Left ventricle myocardium superior (tissue), 1 donor: Measurements from ENCODE around the gene PITPNB. TPM values are rescaled to one million over a fixed set of nuclear protein-coding genes. Genes with fewer than 3 reads are reported as not detected.
A peak's percentile ranks its signal among the peaks of the same experiment; 100 is the strongest.

Experiments
- ATAC-seq: fragments of 200-7000 bp; cut with Tn5 transposase; one replicate; pipeline ENCODE4 v1.9.1; 2020; ENCODE audit warnings: mild to moderate bottlenecking, moderate library complexity
- DNase-seq: peaks from one replicate; pipeline ENCODE4 v3.0.0-alpha.2; 2020
- intact Hi-C: fragments of 100-400 bp; cut with micrococcal nuclease; formaldehyde crosslinking; loops from one replicate; pipeline ENCODE4 v1.11.0; 2022
- total RNA-seq: library from RNA; stranded (reverse); fragmentation: NEBNext Ultra II Directional; extraction: Animal tissue kit (Norgen Biotek cat#: 25700); gene quantifications from one replicate; pipeline ENCODE4 v1.2.1, GENCODE V29; 2021
- donor health status: DM: no; HTN: yes; CAD: no; lungs with severe emphysema.

The PITPNB gene
- total RNA-seq, 1 donor from 2014 or later, result 47.7 TPM

DNA sequence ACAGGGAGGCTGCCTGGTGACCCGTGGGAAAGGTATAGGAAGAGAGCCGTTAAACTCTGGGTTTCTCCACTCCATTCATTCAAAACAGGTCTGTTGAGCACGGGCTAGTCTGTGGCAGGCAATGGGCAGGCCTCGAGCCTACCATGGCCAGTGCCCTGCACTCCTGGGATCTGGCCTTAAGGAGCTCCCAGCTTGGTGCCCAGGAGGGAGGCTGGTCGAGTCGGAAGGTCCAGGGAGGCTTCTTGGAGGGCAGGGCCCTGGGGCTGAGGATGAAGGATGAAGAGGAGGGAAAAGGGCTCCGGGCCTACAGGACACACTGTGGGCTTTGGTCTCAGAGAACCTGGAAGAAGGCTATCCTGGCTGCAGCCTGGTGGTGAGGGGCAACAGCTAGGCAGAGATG lies 75.6 kb downstream of the PITPNB start:
- intact Hi-C loops, result no loop called here
- peak; percentile 8 for ATAC-seq
- DNase-seq, result no peak

GRCh38 chr22:27842669-27843431 lies 76.2 kb downstream of the PITPNB start:
- DNase-seq (no peak), ATAC-seq (peak; percentile 70)
- intact Hi-C loops, result no loop called here

GRCh38 chr22:27842201-27842600 lies 76.9 kb downstream of the PITPNB start:
- peak; percentile 6 for ATAC-seq
- DNase-seq, result no peak
- intact Hi-C loops, result no loop called here

- intact Hi-C loops, result no loop called here
- ATAC-seq (no peak), DNase-seq (no peak)
These were observed 78.6 kb downstream of the PITPNB start for GRCh38 chr22:27840436-27840835.

- ATAC-seq (no peak), DNase-seq (no peak)
- intact Hi-C loops, result no loop called here
These were observed 79.9 kb downstream of the PITPNB start for GRCh38 chr22:27839057-27839660.

GRCh38 chr22:27836181-27836580 lies 82.9 kb downstream of the PITPNB start:
- DNase-seq (no peak), ATAC-seq (no peak)
- intact Hi-C loops, result no loop called here

- intact Hi-C loops, result no loop called here
- no peak for ATAC-seq
- no peak for DNase-seq
These were observed 83.6 kb downstream of the PITPNB start for GRCh38 chr22:27835446-27835845.

- no peak for ATAC-seq
- intact Hi-C loops, result no loop called here
These were observed 84.5 kb downstream of the PITPNB start for GRCh38 chr22:27834364-27835185.

DNA sequence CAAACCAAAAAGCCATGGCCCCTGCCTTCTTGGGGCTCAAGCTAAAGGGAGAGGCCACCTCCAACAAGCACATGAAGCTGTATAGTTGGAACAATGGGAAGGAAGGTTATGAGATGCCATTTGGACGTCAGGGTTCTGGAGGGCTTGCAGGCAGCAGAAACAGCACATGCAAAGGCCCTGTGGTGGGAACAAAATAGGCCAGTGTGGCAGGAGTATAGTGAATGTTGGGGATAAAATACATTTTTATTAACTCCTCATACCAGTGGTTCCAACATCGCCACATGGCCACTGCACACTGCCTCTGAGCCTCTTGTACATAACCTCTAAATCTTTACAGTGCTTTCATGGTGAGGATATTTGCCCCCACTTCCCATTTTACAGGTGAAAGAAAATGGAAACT lies 85.3 kb downstream of the PITPNB start:
- DNase-seq, result no peak
- intact Hi-C loops, result no loop called here
- no peak for ATAC-seq

More at GRCh38 chr22:27834364-27835185, 84.5 kb downstream of the PITPNB start:
- no peak for DNase-seq

DNA sequence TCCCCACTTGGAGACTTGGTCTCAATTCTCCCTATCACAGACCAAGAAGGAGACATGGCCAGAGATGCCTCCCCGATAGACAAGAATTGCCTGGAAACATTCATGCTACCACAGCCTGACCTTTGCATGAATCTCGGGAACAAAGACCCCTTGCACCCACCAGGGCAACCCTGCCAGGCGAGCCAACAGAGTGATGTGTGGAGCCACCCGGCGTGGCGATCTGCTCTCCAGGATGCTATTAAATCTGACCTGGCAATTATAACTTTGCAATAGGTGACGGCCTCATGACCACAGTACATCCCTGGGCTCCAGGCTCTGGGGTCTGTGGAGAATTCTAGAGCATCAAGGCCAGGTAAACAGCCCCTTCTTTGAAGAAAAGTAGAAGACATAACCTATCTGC lies 86.5 kb downstream of the PITPNB start:
- intact Hi-C loops, result no loop called here
- no peak for ATAC-seq

GRCh38 chr22:27829620-27830019 lies 89.4 kb downstream of the PITPNB start:
- DNase-seq, result no peak
- ATAC-seq, result no peak
- intact Hi-C loops, result no loop called here

More for the DNA sequence above, 86.5 kb downstream of the PITPNB start:
- no peak for DNase-seq

DNA sequence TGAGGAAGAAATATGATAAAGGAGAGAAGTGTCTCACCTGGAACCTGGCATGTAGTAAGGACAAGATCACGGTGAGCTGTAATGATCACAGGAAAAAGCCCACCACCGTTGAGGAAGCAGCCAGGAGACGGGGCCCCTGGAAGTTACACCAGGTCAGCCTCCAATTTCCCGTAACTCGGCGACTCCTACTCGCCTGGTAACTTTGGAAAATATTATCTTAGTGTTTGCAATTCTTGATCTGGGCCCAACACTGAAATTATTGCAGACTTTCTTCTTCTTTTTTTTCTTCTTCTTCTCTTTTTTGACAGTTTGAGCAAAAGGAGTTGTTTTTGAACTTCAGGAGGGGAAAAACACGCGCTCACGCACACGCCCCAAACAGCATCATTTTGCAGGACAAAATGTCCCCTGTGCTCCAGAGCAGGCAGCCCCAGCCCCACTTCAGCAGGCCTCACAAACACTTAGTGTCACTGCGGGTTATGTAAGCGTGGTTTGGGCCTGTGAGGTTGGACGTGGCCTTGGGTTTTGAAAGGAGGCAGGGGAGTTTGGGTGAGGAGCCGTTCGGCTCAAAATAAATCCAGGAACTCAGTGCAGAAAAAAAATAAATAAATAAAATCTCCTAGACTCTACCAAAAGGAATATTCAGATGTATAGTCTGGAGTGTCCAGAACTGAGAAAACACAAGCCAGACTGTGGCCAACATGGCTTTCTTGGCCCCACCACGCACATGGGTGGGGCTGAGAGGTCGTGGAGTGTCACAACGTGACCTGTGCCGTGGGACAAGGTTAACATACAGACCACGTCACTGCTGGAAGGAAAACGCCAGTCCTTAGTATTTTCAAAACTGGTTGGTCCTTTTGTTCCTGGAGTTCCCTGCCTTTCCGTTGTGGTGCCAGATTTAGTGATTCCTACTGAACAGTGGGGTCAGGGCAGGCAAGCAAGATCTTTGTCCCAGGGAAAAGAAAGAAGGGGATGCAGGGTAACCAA lies 91.2 kb downstream of the PITPNB start:
- ATAC-seq, result peak; percentile 63
- peak; percentile 42 for DNase-seq
- intact Hi-C loops, result no loop called here

DNA sequence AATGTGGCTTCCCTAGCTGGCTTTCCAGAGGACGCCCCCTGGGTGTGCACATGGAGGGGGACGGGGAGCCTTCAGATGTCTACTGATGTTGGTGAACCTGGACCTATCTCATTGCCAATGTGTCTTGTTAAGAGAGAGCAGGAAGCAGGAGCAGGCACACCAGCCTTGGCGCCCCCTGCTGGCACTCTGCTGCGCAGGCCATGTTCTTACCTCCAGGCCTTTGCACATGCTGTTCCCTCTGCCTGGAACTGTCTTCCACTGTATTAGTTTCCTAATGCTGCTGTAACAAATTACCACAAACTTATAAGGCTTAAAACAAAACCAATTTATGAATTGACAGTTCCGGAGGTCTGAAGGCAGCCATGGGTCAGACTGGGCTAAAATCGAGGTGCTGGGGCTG lies 93.9 kb downstream of the PITPNB start:
- intact Hi-C loops, result no loop called here
- ATAC-seq, result no peak

DNA sequence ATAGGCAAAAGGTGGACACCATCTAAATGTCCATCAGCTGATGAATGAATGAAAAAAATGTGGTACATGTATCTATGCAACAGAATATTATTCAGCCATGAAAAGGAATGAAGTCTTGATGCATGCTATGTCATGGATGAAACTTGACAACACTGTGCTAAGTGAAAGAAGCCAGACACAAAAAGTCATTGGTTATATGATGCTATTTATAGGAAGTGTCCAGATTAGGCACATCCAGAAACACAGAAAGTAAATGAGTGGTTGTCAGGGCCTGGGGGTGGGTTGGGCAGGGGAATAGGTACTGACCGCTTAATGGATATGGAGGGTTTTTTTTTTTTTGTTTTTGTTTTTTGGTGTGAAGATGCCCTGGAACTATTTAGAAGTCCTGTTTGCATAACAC lies 95.8 kb downstream of the PITPNB start:
- DNase-seq, result no peak
- ATAC-seq, result peak; percentile 65
- intact Hi-C loops, result no loop called here

More for the DNA sequence above, 93.9 kb downstream of the PITPNB start:
- no peak for DNase-seq

GRCh38 chr22:27820896-27821866 lies 97.9 kb downstream of the PITPNB start:
- ATAC-seq, result peak; percentile 41
- no peak for DNase-seq
- intact Hi-C loops, result no loop called here

- intact Hi-C loops, result no loop called here
- no peak for ATAC-seq
- DNase-seq, result no peak
These were observed 102.5 kb downstream of the PITPNB start for GRCh38 chr22:27816552-27816951.

DNA sequence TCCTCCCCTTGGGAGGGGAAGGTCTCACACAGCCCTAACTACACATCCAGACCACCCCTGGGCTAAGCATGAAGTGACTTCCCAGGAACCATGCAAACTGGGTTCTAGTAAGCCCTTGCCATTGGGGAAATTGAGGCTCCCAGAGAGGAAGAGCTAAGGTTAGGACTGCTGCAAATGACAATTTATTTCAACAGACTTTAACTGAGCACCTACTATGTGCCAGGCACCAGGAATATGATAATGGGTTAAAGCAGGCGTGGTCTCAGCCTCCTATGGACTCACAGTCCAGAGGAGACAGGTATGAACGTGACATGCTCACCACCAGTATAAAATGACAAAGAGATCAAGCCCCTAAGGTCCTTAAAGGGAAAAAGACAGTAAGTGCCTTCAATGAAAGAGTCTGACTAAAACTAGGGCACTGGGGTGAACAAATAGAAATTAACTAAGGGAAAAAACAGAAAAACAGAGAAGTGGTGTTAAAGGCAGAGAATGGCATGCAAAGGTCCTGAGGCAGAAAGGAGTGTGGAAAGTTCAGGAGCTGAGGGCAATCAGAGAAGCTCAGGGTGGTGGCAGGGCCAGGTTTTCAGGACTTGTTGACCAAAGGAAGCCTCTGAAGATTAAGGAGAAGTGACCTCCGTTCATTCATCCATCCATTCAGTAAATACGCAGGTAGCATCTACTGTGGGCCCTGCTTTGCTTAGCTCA lies 103.1 kb downstream of the PITPNB start:
- intact Hi-C loops, result no loop called here
- DNase-seq (no peak), ATAC-seq (no peak)
